GM21447 (cell line): ENCODE measurements around the gene GALNT14.

ENCODE experiments used
- ATAC-seq: cut with Tn5 transposase; IDR thresholded peaks from one replicate; pipeline ENCODE4 v1.9.1; 2021; ENCODE audit not compliant: unreplicated experiment

GALNT14 gene

DNA sequence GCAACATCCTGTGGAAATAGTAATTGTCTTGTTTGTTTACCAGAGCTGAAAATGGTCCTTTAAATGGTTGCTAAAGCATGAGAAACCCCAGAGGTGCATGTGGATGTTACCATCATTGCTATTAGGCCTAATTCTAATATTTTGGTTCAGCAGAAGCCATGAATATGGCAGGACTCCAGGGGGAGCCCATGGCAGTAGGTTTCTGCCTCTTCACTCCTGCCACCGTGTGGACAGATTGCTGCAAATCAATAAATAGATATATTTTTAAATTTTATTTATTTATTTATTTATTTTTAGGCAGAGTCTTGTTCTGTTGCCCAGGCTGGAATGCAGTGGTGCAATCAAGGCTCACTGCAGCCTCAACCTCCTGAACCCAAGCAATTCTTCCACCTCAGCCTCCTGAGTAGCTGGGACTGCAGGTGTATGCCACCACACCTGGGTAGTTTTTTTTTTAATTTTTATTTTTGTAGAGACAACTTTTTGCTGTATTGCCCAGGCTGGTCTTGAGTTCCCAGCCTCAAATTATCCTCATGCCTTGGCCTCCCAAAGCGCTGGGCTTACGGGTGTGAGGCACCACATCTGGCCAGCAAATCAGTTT is 276.1 kb downstream of the GALNT14 start:
- ATAC-seq = no peak

DNA sequence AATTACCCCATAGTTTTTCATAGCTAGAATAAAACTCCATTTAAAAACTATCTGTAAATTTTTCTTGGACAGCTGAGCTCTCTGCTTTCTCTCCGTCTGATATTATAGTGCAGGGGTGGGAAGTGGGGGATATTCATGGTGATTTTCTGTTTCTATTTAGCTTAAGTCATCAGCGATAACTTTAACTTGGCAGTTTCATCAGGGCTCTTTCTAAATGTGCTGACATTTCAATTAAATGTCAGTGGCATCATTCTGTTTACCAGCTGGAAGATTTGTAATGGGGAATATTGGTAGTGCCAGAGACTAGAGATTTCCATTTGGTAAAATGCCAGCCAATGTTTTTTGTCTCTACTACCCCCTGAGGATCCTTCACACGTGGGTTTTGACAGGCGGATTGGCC is 277.5 kb downstream of the GALNT14 start:
- no peak for ATAC-seq
